GM21529 (cell line): Measurements from ENCODE around the gene TPD52L1.

ENCODE experiments used
- ATAC-seq: cut with Tn5 transposase; IDR thresholded peaks from one replicate; pipeline ENCODE4 v1.9.1; 2021; ENCODE audit not compliant: unreplicated experiment

TPD52L1 gene

GRCh38 chr6:125207956-125208355, 54.4 kb downstream of the TPD52L1 start:
- no peak for ATAC-seq

GRCh38 chr6:125208625-125209249, 55.2 kb downstream of the TPD52L1 start:
- no peak for ATAC-seq

- ATAC-seq, result no peak
These were observed 57.1 kb downstream of the TPD52L1 start for GRCh38 chr6:125210667-125211066.

- ATAC-seq, result no peak
These were observed 57.8 kb downstream of the TPD52L1 start for GRCh38 chr6:125211352-125211751.

GRCh38 chr6:125212377-125212776, 58.8 kb downstream of the TPD52L1 start:
- no peak for ATAC-seq

- ATAC-seq, result no peak
These were observed 60.4 kb downstream of the TPD52L1 start for GRCh38 chr6:125213939-125214338.

GRCh38 chr6:125215252-125215819, 61.8 kb downstream of the TPD52L1 start:
- no peak for ATAC-seq

GRCh38 chr6:125216015-125216414, 62.4 kb downstream of the TPD52L1 start:
- ATAC-seq, result no peak

- ATAC-seq, result no peak
These were observed 63.8 kb downstream of the TPD52L1 start for GRCh38 chr6:125217369-125217768.

- no peak for ATAC-seq
These were observed 64.4 kb downstream of the TPD52L1 start for GRCh38 chr6:125217992-125218391.

- ATAC-seq, result no peak
These were observed 65.9 kb downstream of the TPD52L1 start for GRCh38 chr6:125219361-125219895.

- no peak for ATAC-seq
These were observed 67.1 kb downstream of the TPD52L1 start for GRCh38 chr6:125220712-125221111.

- no peak for ATAC-seq
These were observed 69.2 kb downstream of the TPD52L1 start for GRCh38 chr6:125222531-125223455.

GRCh38 chr6:125224231-125224861, 70.8 kb downstream of the TPD52L1 start:
- no peak for ATAC-seq

GRCh38 chr6:125227244-125227643, 73.7 kb downstream of the TPD52L1 start:
- no peak for ATAC-seq

- ATAC-seq, result no peak
These were observed 75.5 kb downstream of the TPD52L1 start for GRCh38 chr6:125228981-125229479.

GRCh38 chr6:125230674-125231073, 77.1 kb downstream of the TPD52L1 start:
- no peak for ATAC-seq

- ATAC-seq, result no peak
These were observed 77.6 kb downstream of the TPD52L1 start for GRCh38 chr6:125231133-125231532.

- no peak for ATAC-seq
These were observed 78.2 kb downstream of the TPD52L1 start for GRCh38 chr6:125231574-125232343.

- no peak for ATAC-seq
These were observed 78.9 kb downstream of the TPD52L1 start for GRCh38 chr6:125232466-125232865.
